HepG2 (cell line): ENCODE results near the gene ZBTB9. TPM values are rescaled to one million over a fixed set of nuclear protein-coding genes. Genes with fewer than 3 reads are reported as not detected.

ENCODE experiments used
- ATAC-seq: fragments of 200-7000 bp; cut with Tn5 transposase; 3 replicates; pipeline ENCODE4 v1.9.1; 2020; ENCODE audit warnings: mild to moderate bottlenecking, moderate library complexity
- BruUV-seq: library from RNA; stranded (reverse); fragments of 400-500 nt; replicated peaks from 2 replicates; lab custom pipeline; 2021; lab: Mats Ljungman, UMichigan
- CTCF ChIA-PET: fragments of 300-600 bp; formaldehyde crosslinking; extraction: SDS; loops from one replicate; lab custom pipeline; 2021; ENCODE audit warnings: low total read pairs, inconsistent platforms, low intra/inter-chr PET ratio; lab: Yijun Ruan, JAX
- POLR2A ChIA-PET: fragments of 350-600 bp; sonication (Branson Sonifier 250); formaldehyde crosslinking; loops from one replicate; lab custom pipeline; 2020; ENCODE audit warnings: antibody characterized with exemption, inconsistent platforms; lab: Yijun Ruan, JAX
- DNase-seq: peaks from one replicate; pipeline ENCODE4 v3.0.0-alpha.2; 2015; ENCODE audit warnings: low spot score
- FAIRE-seq: peaks from 3 replicates; lab custom pipeline; 2011; peaks lifted over from hg19 to GRCh38; lab: Jason Lieb, UNC
- H2AFZ ChIP-seq: one replicate; pipeline ENCODE4 v1.6.1; 2011; ENCODE audit warnings: low read length, inconsistent platforms
- H3K27ac ChIP-seq: fragments of 300-600 bp; 3 replicates; pipeline ENCODE4 v1.8.0; 2011; ENCODE audit warnings: mixed run types, mild to moderate bottlenecking, mixed read lengths, low read length, inconsistent platforms; ENCODE audit not compliant: insufficient read depth; ENCODE audit errors: extremely low read length
- H3K27me3 ChIP-seq, 2 experiments: fragments of 200-600 bp in 1 of 2; 2 replicates in 1 of 2; 3 replicates in 1 of 2; pipeline versions ENCODE4 v1.6.0 to v1.8.0; 2011; ENCODE audit warnings: low read length in 2 of 2, mild to moderate bottlenecking in 2 of 2, moderate library complexity in 2 of 2, inconsistent platforms in 1 of 2; ENCODE audit not compliant: insufficient read depth in 2 of 2, control insufficient read depth in 1 of 2
- H3K36me3 ChIP-seq, 2 experiments: fragments of 200-600 bp in 1 of 2; replicated peaks in 1 of 2; 2 replicates in 1 of 2; 3 replicates in 1 of 2; pipeline versions ENCODE4 v1.5.1 to v1.8.0; 2011; ENCODE audit warnings: low read length in 2 of 2, inconsistent platforms in 1 of 2; ENCODE audit not compliant: insufficient read depth in 2 of 2, control insufficient read depth in 1 of 2
- H3K4me1 ChIP-seq: 2 replicates; pipeline ENCODE4 v1.5.1; 2012; ENCODE audit warnings: low read length, inconsistent platforms; ENCODE audit not compliant: insufficient read depth
- H3K4me2 ChIP-seq: 2 replicates; pipeline ENCODE4 v1.6.0; 2011; ENCODE audit warnings: low read depth, low read length, inconsistent platforms
- H3K4me3 ChIP-seq, 3 experiments: fragments of 200-600 bp in 1 of 3; sonication (generic), shearing (Covaris generic) in 1 of 3; replicated peaks in 1 of 3; 2 replicates each; pipeline ENCODE4 v1.5.1; 2011 to 2016; ENCODE audit warnings: low read length in 3 of 3, inconsistent platforms in 2 of 3, low read depth in 2 of 3, mild to moderate bottlenecking in 2 of 3, control low read depth in 1 of 3, mixed read lengths in 1 of 3; ENCODE audit not compliant: insufficient read depth in 1 of 3
- H3K79me2 ChIP-seq: one replicate; pipeline ENCODE4 v1.6.1; 2011; ENCODE audit warnings: low read length, inconsistent platforms; ENCODE audit not compliant: insufficient read depth
- H3K9ac ChIP-seq: 2 replicates; pipeline ENCODE4 v1.6.0; 2011; ENCODE audit warnings: mild to moderate bottlenecking, low read depth, low read length, inconsistent platforms; ENCODE audit not compliant: insufficient read depth
- H3K9me3 ChIP-seq: 2 replicates; pipeline ENCODE4 v1.5.1; 2012; ENCODE audit warnings: mild to moderate bottlenecking, low read length
- H4K20me1 ChIP-seq: 2 replicates; pipeline ENCODE4 v1.6.0; 2011; ENCODE audit warnings: inconsistent platforms, mild to moderate bottlenecking, low read length, moderate library complexity; ENCODE audit not compliant: insufficient read depth
- MAFK ChIP-seq, 2 experiments: IDR thresholded peaks in 1 of 2; conservative IDR thresholded peaks in 1 of 2; 2 replicates each; pipeline ENCODE4 v1.6.1; 2011; ENCODE audit warnings: improper control_type of control experiment in 2 of 2, low read length in 2 of 2
- SRSF9 ChIP-seq: fragments of 200-400 bp; formaldehyde crosslinking; IDR thresholded peaks from 2 replicates; pipeline ENCODE4 v1.6.1; 2018; ENCODE audit warnings: borderline replicate concordance, mild to moderate bottlenecking, low read depth, low read length; ENCODE audit not compliant: insufficient read depth, poor library complexity, severe bottlenecking
- STAG1 ChIP-seq: sonication (generic); formaldehyde crosslinking; IDR thresholded peaks from 2 replicates; pipeline ENCODE4 v1.4.0; 2020; ENCODE audit warnings: missing genetic modification reagents
- ZNF274 ChIP-seq: sonication (generic); formaldehyde crosslinking; IDR thresholded peaks from 2 replicates; pipeline ENCODE4 v1.5.1; 2020; ENCODE audit warnings: mild to moderate bottlenecking, missing genetic modification reagents
- ZNF552 ChIP-seq: sonication (generic); formaldehyde crosslinking; IDR thresholded peaks from 2 replicates; pipeline ENCODE4 v1.9.0; 2022; ENCODE audit warnings: missing genetic modification reagents, mild to moderate bottlenecking, borderline replicate concordance
- ZNF607 ChIP-seq: sonication (generic); formaldehyde crosslinking; IDR thresholded peaks from 2 replicates; pipeline ENCODE4 v1.5.1; 2020; ENCODE audit warnings: missing genetic modification reagents, mild to moderate bottlenecking, borderline replicate concordance
- ZNF850 ChIP-seq: sonication (generic); formaldehyde crosslinking; conservative IDR thresholded peaks from 2 replicates; pipeline ENCODE4 v1.9.0; 2021; ENCODE audit warnings: mild to moderate bottlenecking, missing genetic modification reagents
- WGBS: methylation state at CpG from one replicate; pipeline ENCODE4 v1.1.6; 2017; ENCODE audit warnings: low lambda C conversion rate; 5-methylcytosine and 5-hydroxymethylcytosine counted together
- in situ Hi-C: cut with HindIII; loops from 2 replicates; pipeline ENCODE4 v1.10.0; 2017; ENCODE audit warnings: low pct_unique_long_range_greater_than_20kb; ENCODE audit not compliant: extremely low pct_ligation_motif_present
- intact Hi-C: fragments of 100-400 bp; cut with micrococcal nuclease; formaldehyde crosslinking; loops from one replicate; pipeline ENCODE4 v1.10.0; 2022; ENCODE audit not compliant: unreplicated experiment
- polyA plus RNA-seq, 8 experiments: library from polyadenylated mRNA; depleted of rRNA in 3 of 8; stranded (reverse) in 7 of 8; unstranded in 1 of 8; fragments of >200 nt; fragmentation: Illumina TruSeq in 4 of 8; extraction: Trizol in 4 of 8; gene quantifications; 2 replicates each; pipeline versions ENCODE4 v1.2.1 to v1.2.3, GENCODE V29; 2011 to 2016; ENCODE audit warnings: low read depth in 4 of 8, missing spikeins in 1 of 8, mixed read lengths in 1 of 8; ENCODE audit not compliant: insufficient read depth in 1 of 8
- total RNA-seq, 5 experiments: library from RNA; depleted of rRNA; stranded (reverse); fragments of >200 nt; fragmentation: Illumina TruSeq; extraction: Trizol; gene quantifications; 2 replicates each; pipeline ENCODE4 v1.2.3, GENCODE V29; 2016; ENCODE audit warnings: low read depth in 1 of 5
- TF ChIP-seq, protein P1 (sequence below): sonication (generic); formaldehyde crosslinking; IDR thresholded peaks from 2 replicates; pipeline ENCODE4 v1.4.0; 2020; ENCODE audit warnings: missing genetic modification reagents

Gene ZBTB9
- total and polyA plus RNA-seq, 2 of the 13 experiments (the other 11 are each of a cell fraction or from before 2014, with no cell fraction given) = 5.3 to 9.2 TPM

DNA sequence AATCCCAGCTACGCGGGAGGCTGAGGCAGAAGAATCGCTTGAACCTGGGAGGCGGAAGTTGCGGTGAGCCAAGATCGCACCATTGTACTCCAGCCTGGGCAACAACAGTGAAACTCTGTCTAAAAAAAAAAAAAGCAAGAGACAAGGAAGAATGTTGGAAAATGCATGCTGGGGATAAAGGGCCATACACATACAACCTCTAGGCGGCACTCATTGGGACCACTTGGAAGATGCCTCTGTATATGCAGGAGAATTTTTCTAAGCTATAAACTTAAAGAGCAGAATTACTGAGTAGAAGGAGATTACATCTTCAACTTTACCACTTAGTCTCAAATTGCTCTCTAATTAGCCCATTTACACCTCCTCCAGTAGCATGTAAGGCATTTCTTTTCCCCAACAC, 42.8 kb downstream of the ZBTB9 start (continued):
- TF ChIP-seq MAFK (conservative IDR thresholded peaks at IDR 0.05 in 1 of 2, IDR thresholded peaks at IDR 0.05 in 1 of 2; ENCODE audit: low read length in 2 of 2) = no peak
- TF ChIP-seq SRSF9 = no peak
- peak; percentile 20; the same call in 1 of the 2 replicates for TF ChIP-seq STAG1 (CRISPR knock-in tag)
- TF ChIP-seq, protein P1, sequence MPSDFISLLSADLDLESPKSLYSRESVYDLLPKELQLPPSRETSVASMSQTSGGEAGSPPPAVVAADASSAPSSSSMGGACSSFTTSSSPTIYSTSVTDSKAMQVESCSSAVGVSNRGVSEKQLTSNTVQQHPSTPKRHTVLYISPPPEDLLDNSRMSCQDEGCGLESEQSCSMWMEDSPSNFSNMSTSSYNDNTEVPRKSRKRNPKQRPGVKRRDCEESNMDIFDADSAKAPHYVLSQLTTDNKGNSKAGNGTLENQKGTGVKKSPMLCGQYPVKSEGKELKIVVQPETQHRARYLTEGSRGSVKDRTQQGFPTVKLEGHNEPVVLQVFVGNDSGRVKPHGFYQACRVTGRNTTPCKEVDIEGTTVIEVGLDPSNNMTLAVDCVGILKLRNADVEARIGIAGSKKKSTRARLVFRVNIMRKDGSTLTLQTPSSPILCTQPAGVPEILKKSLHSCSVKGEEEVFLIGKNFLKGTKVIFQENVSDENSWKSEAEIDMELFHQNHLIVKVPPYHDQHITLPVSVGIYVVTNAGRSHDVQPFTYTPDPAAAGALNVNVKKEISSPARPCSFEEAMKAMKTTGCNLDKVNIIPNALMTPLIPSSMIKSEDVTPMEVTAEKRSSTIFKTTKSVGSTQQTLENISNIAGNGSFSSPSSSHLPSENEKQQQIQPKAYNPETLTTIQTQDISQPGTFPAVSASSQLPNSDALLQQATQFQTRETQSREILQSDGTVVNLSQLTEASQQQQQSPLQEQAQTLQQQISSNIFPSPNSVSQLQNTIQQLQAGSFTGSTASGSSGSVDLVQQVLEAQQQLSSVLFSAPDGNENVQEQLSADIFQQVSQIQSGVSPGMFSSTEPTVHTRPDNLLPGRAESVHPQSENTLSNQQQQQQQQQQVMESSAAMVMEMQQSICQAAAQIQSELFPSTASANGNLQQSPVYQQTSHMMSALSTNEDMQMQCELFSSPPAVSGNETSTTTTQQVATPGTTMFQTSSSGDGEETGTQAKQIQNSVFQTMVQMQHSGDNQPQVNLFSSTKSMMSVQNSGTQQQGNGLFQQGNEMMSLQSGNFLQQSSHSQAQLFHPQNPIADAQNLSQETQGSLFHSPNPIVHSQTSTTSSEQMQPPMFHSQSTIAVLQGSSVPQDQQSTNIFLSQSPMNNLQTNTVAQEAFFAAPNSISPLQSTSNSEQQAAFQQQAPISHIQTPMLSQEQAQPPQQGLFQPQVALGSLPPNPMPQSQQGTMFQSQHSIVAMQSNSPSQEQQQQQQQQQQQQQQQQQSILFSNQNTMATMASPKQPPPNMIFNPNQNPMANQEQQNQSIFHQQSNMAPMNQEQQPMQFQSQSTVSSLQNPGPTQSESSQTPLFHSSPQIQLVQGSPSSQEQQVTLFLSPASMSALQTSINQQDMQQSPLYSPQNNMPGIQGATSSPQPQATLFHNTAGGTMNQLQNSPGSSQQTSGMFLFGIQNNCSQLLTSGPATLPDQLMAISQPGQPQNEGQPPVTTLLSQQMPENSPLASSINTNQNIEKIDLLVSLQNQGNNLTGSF (CRISPR knock-in tag) = no peak

DNA sequence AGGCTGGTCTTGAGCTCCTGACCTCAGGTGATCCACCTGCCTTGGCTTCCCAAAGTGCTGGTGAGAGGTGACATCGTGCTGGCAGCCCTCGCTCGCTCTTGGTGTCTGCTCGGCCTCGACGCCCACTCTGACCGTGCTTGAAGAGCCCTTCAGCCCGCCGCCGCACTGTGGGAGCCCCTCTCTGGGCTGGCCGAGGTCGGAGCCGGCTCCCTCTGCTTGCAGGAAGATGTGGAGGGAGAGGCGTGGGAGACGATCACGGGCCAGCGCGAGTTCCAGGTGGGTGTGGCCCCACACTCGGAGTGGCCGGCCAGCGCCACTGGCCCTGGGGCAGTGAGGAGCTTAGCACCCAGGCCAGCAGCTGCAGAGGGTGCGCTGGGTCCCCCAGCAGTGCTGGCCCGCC, 48.1 kb downstream of the ZBTB9 start:
- Histone ChIP-seq H3K4me2 (no peak overlapping the region), H2AFZ (no peak overlapping the region), H3K4me3 (no peak overlapping the region), H3K27me3 (peaks cover 0 to 5% of the 10 kb centered on the region in 2 experiments; a peak in 3 of 5 replicates), H3K4me1 (peaks cover 13% of the 10 kb centered on the region), H3K27ac (no peak overlapping the region), H3K9me3 (no peaks in the 10 kb centered on the region), H3K79me2 (no peaks in the 10 kb centered on the region), H3K36me3 (no peaks in the 10 kb centered on the region), H4K20me1 (no peaks in the 10 kb centered on the region), H3K9ac (no peak overlapping the region)
- no peak; the same call in 2 of the 3 replicates for ATAC-seq
- ChIA-PET POLR2A (interaction anchor here (0.5 kb wide), 1 partner anchor 1000 kb away, joined by 4 read pairs; no protein-coding TSS in a partner anchor), CTCF (no interaction called here)
- TF ChIP-seq ZNF274 (CRISPR knock-in tag) = no peak
- no peak for TF ChIP-seq ZNF552 (CRISPR knock-in tag)
- TF ChIP-seq ZNF607 (CRISPR knock-in tag) = no peak
- TF ChIP-seq ZNF850 = peak; percentile 90; the same call in 1 of the 2 replicates
- in situ Hi-C loops (no loop called here), intact Hi-C loops (no loop called here)
- no TSS peak for BruUV-seq
- DNase-seq = no peak
- FAIRE-seq = no peak
- WGBS = 51% methylated on average over 17 of the region's 23 CpGs
